GM18505 (cell line): Measurements from ENCODE around the gene KRT14.
"Not testable (repeated sequence)": the region's sequence is repeated elsewhere in the genome, so short reads cannot be mapped to it uniquely, and the experiment has no call there.

ENCODE experiments used
- ATAC-seq: cut with Tn5 transposase; IDR thresholded peaks from one replicate; pipeline ENCODE4 v1.9.1; 2021; ENCODE audit not compliant: unreplicated experiment
- POLR2A ChIP-seq: IDR thresholded peaks from 4 replicates; pipeline ENCODE4 v1.6.1; 2011; ENCODE audit warnings: borderline replicate concordance; ENCODE audit not compliant: insufficient read depth, insufficient read length; ENCODE audit errors: extremely low read depth

KRT14 gene

DNA sequence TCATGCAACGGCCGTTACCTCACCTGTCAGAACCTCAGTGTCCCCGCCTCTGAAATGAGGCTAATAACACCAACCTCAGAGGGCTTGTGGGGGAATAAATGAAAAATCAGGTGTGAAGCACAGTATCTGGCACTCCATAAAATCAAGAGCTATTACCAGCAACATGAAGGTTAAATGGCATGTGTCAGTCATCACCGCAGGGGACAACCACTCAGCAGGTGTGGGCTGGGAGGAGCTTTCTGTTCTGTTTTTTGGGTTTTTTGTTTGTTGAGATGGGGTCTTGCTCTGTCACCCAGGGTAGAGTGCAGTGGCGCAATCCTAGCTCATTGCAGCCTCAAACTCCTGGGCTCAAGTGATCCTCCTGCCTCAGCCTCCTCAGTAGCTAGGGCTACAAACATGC, 41.8 kb downstream of the KRT14 start:
- TF ChIP-seq POLR2A, result no peak
- ATAC-seq, result no peak

DNA sequence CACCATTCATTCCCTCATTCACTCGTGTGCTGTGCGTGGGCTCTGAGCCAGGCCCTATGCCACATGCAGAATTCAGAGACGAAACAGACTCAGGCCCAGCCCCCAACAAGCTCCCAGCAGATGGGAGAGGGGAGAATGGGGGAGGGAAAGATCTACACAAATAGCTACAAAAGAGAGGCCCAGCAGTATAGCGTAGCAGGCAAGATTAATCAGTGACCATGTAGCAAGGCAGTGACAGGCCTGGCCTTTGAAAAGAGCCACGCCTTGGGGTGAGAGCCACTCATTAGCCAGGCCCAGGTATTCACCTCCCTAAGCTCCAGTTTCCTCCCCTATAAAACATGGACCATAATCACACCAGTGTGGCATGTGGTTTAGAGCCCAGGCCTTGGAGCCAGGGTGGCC, 42.2 kb downstream of the KRT14 start:
- no peak for TF ChIP-seq POLR2A
- no peak for ATAC-seq

DNA sequence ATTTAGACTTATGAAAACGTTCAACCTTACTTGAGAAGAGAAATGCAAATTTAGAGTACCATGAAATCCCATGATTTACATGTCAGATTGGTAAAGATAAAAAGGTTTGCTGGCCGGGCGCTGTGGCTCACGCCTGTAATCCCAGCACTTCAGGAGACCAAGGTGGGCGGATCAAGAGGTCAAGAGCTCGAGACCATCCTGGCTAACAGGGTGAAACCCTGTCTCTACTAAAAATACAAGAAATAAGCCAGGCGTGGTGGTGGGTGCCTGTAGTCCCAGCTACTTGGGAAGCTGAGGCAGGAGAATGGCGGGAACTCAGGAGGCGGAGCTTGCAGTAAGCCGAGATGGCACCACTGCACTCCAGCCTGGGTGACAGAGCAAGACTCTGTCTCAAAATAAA, 43.9 kb downstream of the KRT14 start:
- not testable (repeated sequence) for ATAC-seq

DNA sequence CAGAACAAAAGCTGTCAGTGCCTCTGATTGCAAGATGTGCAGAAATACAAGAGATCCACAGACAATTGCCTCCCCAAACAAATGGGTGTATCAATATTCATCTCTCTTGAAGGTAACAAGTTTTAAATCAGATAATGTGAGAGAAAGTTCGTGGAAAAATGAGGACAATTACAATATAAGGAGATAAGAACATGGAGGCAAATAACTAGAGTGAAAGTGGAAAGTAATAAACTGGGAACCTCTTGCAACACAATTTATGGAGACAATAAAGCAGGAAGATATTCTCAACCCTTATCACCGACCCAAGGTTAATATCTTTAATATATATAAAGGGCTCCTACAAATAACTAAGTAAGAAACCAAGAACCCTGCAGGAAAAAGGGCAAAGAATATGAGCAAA, 44.3 kb downstream of the KRT14 start:
- no peak for ATAC-seq
- TF ChIP-seq POLR2A, result no peak

DNA sequence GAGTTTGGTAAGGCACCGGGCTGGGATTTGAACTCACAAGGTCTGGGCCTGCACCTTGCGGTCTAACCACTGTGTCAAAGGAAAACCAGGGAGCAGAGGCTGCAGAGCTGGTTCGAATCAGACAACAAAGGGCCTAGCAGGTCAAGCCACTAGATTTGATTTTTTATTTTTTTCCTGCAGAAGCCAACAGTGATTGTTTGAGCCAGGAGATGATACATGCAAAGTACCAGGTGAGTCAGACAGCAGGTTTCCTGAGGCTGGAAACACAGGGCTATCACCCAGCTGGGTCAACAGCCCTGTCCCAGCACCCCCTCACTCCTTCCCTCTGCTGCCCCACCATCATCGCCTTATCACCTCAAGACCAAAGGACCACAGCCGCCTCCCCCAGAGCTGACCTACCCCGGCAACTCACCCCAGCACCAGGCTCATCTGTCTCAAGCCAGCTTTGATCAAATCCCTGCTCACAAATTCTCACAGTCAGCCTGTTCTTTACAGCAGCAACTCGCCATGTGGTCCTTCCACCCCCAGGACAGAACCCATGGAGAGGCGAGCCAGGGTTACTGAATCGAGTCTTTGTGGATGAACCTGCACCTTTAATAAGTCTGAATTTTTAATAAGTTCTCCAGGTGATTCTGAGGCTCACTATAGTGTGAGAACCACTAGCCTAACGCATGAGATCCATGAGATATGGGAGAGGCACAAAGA, 45.6 kb downstream of the KRT14 start:
- ATAC-seq, result no peak
- no peak for TF ChIP-seq POLR2A

DNA sequence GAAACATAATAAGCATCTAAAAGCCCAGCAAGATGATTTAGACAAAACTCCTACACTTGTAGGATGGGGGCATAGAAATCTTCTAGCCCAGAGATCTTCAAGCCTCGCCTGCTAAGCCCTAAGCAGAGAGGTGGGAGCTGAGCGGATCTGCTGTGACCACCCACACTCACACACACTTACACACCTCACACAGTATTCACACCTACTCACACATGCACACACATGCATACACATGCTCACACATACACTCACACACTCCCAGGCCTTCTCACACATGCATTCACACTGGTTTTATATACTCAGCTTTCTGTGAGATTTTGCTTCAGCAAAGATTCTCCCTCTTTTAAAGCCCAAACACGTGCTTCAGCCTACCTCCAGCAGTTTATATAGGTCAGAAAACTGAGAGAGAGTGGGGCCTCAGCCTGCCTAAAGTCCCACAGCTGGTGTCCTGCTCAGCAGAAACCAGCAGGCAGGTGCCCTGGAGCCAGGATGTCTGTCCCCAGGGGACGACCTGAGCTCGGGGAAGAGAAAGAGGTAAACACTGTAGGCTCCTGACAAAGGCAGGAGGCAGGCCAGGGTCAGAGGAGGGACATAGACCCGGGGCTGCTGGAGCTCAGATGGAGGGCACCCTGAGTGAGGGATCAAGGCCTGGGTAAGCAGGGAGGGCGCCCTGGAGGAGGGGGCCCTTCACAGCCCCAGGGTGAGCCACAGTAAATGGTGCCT, 46.6 kb downstream of the KRT14 start:
- ATAC-seq, result no peak
- TF ChIP-seq POLR2A, result no peak

DNA sequence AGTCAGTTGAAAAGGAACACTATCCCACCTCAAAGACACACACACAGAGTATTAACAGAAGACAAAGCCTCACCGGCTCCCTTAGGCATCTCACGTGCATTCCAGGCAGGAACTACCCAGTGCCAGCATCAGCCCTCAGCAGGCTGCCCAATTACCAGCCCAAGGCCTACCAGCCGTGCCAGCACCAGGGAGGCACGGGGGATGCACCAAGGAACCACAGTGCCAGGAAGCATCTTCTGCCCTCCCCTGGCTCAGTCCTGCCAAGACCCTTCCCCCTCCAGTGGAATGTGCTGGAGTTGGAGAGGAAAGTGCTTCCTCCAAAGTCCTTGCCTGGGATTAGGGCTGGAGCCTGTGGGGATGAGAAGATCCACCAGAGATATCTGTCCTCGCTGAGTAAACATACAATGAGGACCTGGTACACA, 47.6 kb downstream of the KRT14 start:
- ATAC-seq, result no peak
- no peak for TF ChIP-seq POLR2A

DNA sequence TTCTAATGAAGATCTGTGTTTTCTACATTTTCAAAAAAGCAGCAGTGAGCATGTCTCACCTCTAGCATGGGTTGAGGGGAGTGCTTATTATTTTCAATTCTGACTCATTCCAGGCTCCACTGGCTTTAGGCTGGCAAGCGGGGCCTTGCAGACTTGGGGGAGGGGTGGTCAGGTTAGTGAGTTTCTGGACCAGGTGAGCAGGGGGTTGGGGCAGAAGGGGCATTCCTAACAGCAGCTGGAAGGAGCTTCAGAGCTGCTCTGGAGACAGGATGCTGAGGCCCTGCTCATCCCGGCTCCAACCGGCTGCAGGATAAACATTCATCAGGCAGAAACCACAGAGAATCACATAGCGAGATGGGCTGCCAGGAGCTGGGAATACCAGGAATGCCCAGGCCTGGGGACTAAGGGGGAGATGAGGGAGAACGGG, 48.1 kb downstream of the KRT14 start:
- ATAC-seq, result no peak
- TF ChIP-seq POLR2A, result no peak

DNA sequence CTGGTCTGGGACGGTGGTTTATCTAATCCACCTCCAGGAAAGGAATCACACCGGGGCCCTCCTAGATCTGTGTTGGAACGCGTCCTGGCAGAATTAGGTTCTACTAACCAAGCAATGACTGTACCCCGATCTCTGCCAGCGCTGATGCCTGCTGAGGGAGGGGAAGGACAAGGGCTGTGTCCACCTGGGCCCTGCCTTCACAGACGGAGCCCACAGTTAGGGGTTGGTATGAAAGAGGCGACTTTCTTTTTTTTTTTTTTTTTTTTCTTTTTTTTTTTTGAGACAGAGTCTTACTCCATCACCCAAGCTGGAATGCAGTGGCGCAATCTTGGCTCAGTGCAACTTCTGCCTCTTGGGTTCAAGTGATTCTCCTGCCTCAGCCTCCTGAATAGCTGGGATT, 48.7 kb downstream of the KRT14 start:
- ATAC-seq, result no peak
- TF ChIP-seq POLR2A, result no peak

DNA sequence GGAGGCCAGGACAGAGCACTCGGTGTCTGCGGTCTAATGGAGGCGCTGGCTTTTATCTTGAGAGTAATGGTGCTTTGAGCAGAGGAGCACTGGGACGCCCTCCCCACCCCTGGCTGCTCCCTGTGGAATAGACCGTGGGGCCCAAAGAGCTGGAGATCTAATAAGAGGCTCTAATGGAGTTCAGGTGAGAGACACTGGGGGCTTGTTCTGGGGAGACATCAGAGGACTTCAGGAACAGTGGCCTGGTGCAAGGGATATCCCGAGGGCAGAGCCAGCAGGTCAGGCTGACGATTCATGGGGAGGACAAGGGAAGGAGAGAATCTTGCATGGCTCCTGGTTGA, 49.1 kb downstream of the KRT14 start:
- ATAC-seq, result no peak
- no peak for TF ChIP-seq POLR2A

DNA sequence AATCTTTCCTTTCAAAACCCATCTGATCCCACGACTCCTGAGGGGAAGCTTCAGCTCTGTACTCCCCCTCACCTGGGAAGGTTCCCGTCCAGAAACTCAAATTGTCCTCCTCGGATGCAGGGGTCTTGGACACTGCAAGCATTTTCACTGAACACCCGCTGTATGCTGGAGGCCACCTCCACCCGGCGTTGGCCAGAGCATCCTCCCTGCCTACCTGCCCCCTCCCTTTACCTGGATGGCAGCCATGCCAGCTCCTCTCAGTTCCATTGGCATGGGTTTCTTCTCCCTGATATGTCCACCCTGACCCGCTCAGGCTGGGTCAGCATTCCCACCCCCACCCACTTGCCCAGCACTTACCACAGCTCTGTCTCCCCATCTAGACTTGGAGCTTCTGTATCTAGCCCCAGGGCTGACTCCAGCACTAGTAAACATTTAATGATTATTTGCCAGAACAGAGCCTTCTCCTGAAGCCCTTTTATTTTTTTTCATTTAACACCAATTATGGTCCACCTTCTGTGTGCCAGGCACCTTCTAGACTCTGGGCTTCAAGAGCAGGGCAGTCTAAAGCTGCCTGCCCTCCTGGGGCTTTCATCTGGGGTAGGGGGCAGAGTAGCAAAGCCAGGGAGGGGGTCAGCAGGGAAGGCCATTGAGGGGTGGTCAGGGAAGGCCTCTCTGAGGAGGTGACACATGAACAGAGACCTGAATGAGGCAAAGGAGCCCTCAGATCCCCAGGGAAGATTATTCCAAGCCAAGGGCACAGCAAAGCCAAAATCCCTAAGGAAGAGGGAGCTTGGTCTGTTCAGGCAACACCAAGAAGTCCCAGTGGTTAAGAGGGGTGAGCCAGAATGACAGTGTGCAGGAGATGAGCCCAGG, 49.7 kb downstream of the KRT14 start:
- ATAC-seq, result no peak
- no peak for TF ChIP-seq POLR2A

DNA sequence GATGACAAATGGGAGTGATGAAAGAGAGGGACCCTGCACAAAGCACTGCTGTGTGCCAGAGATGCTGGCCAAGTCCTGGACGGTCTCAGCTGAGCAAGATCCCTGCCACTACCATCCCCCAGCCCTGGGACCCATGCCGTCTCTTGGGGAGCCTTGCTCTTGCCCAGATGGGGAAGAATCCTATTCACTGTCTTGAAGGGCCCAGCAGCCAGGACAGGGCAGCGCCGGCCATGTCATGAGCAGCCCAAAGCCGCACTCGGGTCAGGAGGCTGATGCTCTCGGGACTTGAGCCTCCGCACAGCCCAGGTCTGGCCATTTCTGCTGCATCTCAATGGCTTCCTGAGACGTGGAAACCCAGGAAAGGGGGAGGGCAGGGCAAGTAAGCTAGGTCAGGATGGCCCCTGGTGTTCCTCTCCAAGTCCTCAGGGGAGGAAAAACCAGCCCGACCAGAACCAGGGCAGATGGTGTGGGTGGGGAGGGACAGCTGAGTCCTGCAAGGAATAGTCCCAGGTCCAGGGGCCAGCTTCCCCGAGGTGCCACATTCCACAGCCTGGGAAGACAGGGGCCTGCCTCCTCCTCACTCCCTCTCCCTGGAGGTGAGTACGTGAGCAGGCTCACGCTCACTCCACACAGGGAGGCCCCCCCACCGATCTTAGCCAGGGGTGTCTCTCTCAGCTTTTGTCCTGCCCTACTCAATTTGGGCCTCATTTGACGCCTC, 50.8 kb downstream of the KRT14 start:
- TF ChIP-seq POLR2A, result no peak
- ATAC-seq, result no peak

DNA sequence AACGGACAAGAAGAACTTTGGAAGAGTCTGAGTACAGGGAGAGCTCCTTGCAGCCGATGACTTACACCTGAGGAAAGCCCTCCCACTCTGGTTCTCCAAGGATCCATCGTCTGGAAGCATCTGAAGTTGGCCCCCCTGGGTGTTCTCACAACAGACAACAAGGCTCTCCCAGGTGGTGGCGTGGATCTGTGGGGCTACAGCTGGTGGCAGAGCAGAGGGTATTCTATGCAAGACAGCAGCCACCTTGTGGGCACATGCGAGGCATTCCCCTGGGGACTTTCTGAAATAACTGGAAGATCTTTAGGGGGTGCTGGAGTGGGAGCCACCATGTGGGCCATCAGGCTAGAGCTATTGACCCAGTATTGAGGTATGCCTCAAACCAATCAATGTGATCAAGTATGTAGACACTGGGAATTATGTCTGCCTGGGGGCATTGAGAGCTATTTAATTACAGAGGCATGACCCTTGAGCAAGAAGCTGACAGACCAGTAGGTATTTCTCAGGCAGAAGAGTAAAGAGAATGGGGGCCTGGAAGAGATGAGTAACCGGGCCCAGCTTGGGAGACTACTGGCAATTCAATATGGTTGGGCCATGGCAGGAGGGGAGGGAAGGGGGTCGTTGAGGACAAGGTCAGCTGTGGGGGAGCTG, 51.7 kb downstream of the KRT14 start:
- TF ChIP-seq POLR2A, result no peak
- ATAC-seq, result no peak

DNA sequence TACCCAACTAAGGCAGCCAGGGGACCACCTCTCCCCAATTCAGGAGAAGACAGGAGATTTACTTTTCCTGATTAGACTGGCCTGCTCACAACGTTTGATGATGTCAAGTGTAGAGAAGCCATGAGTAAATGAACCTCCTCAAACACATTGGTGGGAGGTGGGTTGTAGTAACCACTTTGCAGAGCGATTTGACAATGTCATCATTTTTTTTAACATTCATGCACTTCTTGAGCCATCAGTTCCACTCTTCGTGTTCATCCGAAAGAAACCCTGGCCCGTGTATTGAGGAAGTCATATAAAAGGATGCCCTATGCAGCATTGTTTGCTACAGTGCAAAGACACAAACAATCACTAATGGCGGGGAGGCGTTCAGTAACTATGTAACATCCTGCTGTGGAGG, 53.1 kb downstream of the KRT14 start:
- ATAC-seq, result no peak
- no peak for TF ChIP-seq POLR2A
